ENCODE results near the gene ATG7.

ATG7 gene

GRCh38 chr3:11390411-11391131 lies 118.4 kb downstream of the ATG7 start:
- DNase-seq (ENCODE audit: low read depth in 1 of 2, low spot score in 1 of 2), result no peak
- no peaks in the 10 kb centered on the region for H3K27me3 ChIP-seq (ENCODE audit: insufficient read depth, poor library complexity, severe bottlenecking)
- no peak overlapping the region for H3K27ac ChIP-seq (replicated peaks)
- no peak overlapping the region for H3K4me3 ChIP-seq (replicated peaks; ENCODE audit: insufficient read depth, low read length)
- TF ChIP-seq GABPA (IDR thresholded peaks at IDR 0.05; ENCODE audit: low read depth), result no peak
- TF ChIP-seq, protein P1, sequence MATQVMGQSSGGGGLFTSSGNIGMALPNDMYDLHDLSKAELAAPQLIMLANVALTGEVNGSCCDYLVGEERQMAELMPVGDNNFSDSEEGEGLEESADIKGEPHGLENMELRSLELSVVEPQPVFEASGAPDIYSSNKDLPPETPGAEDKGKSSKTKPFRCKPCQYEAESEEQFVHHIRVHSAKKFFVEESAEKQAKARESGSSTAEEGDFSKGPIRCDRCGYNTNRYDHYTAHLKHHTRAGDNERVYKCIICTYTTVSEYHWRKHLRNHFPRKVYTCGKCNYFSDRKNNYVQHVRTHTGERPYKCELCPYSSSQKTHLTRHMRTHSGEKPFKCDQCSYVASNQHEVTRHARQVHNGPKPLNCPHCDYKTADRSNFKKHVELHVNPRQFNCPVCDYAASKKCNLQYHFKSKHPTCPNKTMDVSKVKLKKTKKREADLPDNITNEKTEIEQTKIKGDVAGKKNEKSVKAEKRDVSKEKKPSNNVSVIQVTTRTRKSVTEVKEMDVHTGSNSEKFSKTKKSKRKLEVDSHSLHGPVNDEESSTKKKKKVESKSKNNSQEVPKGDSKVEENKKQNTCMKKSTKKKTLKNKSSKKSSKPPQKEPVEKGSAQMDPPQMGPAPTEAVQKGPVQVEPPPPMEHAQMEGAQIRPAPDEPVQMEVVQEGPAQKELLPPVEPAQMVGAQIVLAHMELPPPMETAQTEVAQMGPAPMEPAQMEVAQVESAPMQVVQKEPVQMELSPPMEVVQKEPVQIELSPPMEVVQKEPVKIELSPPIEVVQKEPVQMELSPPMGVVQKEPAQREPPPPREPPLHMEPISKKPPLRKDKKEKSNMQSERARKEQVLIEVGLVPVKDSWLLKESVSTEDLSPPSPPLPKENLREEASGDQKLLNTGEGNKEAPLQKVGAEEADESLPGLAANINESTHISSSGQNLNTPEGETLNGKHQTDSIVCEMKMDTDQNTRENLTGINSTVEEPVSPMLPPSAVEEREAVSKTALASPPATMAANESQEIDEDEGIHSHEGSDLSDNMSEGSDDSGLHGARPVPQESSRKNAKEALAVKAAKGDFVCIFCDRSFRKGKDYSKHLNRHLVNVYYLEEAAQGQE (IDR thresholded peaks at IDR 0.05; ENCODE audit: insufficient replicate concordance, low read depth), result no peak
- TF ChIP-seq, protein P2, sequence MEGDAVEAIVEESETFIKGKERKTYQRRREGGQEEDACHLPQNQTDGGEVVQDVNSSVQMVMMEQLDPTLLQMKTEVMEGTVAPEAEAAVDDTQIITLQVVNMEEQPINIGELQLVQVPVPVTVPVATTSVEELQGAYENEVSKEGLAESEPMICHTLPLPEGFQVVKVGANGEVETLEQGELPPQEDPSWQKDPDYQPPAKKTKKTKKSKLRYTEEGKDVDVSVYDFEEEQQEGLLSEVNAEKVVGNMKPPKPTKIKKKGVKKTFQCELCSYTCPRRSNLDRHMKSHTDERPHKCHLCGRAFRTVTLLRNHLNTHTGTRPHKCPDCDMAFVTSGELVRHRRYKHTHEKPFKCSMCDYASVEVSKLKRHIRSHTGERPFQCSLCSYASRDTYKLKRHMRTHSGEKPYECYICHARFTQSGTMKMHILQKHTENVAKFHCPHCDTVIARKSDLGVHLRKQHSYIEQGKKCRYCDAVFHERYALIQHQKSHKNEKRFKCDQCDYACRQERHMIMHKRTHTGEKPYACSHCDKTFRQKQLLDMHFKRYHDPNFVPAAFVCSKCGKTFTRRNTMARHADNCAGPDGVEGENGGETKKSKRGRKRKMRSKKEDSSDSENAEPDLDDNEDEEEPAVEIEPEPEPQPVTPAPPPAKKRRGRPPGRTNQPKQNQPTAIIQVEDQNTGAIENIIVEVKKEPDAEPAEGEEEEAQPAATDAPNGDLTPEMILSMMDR (IDR thresholded peaks at IDR 0.05; ENCODE audit: insufficient read depth, low read length), result no peak
- no peak for TF ChIP-seq POLR2AphosphoS5 (IDR thresholded peaks at IDR 0.05; ENCODE audit: low read depth)
- no peak for TF ChIP-seq SPI1 (IDR thresholded peaks at IDR 0.05; ENCODE audit: borderline replicate concordance, low read depth)

DNA sequence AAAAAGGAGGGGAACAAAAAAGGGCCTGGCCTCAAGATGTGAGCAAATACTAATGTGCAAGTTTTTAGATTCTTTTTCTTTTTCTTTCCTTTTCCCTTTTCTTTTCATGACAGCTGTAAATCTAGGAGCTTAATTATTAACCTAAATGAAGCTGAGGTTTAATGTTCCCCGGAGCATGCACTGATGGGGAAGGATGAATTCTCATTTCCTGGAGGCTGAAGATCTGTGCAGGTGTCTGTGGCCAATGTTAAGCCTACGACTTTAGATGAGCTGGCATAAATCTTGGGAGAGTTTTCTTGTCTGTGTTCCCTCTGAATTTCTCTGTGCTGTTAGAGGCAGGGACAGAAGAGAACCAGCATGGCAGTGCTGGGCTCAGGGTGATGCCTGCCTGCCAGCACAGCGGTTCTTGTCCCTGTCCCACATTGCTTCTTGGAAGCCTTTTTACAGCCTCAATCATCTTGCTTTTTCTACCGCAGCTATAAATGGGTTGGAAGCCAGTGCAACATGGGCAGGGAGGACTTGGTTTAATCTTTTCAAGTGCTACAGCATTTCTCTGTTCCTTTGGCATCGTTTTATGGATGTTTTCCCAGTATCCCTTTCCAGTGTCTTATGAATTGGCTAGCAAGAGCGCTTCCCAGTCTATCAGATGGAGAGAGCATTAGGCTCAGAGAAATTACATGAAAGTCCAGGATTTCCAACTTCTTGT lies 119.1 kb downstream of the ATG7 start:
- TF ChIP-seq, protein P2 (IDR thresholded peaks at IDR 0.05; ENCODE audit: insufficient read depth, low read length), result no peak
- TF ChIP-seq SPI1 (IDR thresholded peaks at IDR 0.05; ENCODE audit: borderline replicate concordance, low read depth) (no peak), GABPA (IDR thresholded peaks at IDR 0.05; ENCODE audit: low read depth) (no peak), POLR2AphosphoS5 (IDR thresholded peaks at IDR 0.05; ENCODE audit: low read depth) (no peak)
- TF ChIP-seq, protein P1 (IDR thresholded peaks at IDR 0.05; ENCODE audit: insufficient replicate concordance, low read depth), result no peak
- H3K27ac ChIP-seq (replicated peaks), result no peak overlapping the region
- H3K27me3 ChIP-seq (ENCODE audit: insufficient read depth, poor library complexity, severe bottlenecking), result no peaks in the 10 kb centered on the region
- no peak for DNase-seq (ENCODE audit: low read depth in 1 of 2, low spot score in 1 of 2)
- no peak overlapping the region for H3K4me3 ChIP-seq (replicated peaks; ENCODE audit: insufficient read depth, low read length)

DNA sequence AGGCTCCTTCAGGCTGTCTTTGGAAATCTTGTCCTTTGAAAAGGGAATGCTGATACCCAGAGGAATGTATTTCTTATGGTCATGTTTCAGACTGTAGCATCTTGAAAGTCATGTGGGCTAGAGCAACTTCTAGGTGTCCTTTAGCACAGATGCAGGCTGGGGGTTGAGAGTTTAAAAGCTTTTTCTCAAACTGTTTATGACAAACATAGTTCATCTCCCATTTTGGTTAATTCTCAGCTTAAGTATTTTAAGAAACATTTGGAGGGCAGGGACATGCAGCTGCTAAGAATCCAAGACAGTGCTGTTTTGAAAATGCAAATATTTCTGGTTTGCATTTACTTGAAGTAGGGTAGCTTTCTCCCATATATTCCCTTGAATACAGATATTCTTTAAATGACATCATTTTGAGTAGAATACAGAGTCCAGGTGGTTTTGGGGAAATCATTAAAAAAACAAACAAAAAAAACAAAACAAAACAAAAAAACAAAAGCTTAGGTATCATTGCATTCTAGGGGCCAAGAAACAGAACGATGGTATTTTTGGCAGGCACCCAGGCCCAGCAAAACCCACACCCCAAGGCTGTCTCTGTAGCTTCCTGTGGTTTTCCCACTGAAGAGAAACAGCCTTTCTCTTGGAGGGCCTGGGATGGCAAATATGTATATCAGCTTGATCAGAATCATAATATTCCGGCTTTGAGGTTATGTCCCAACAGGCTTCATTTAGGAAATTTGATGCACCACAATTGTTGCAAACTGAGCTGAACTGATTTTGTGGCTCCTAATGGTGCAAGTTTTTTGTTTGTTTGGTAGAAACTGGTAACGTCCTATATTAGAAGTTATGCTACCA lies 120.0 kb downstream of the ATG7 start:
- Histone ChIP-seq H3K4me3 (replicated peaks; ENCODE audit: insufficient read depth, low read length) (no peak overlapping the region), H3K27ac (replicated peaks) (no peak overlapping the region), H3K27me3 (ENCODE audit: insufficient read depth, poor library complexity, severe bottlenecking) (no peaks in the 10 kb centered on the region)
- TF ChIP-seq POLR2AphosphoS5 (IDR thresholded peaks at IDR 0.05; ENCODE audit: low read depth) (no peak), GABPA (IDR thresholded peaks at IDR 0.05; ENCODE audit: low read depth) (no peak), SPI1 (IDR thresholded peaks at IDR 0.05; ENCODE audit: borderline replicate concordance, low read depth) (no peak)
- TF ChIP-seq, protein P2 (IDR thresholded peaks at IDR 0.05; ENCODE audit: insufficient read depth, low read length), result no peak
- TF ChIP-seq, protein P1 (IDR thresholded peaks at IDR 0.05; ENCODE audit: insufficient replicate concordance, low read depth), result no peak
- no peak for DNase-seq (ENCODE audit: low read depth in 1 of 2, low spot score in 1 of 2)

Measured in HL-60 (cell line).